K562 (cell line): ENCODE data around the gene PCBP3. TPM values are rescaled to one million over a fixed set of nuclear protein-coding genes. Genes with fewer than 3 reads are reported as not detected.

ENCODE experiments used
- ATF1 ChIP-seq, 2 experiments: fragments of 450-650 bp in 1 of 2; IDR thresholded peaks; 2 replicates each; pipeline ENCODE4 v1.6.1; 2016; ENCODE audit warnings: missing compliant biosample characterization in 1 of 2, missing genetic modification characterization in 1 of 2
- FOSL1 ChIP-seq: fragments of 200-800 bp; sonication (Bioruptor generic); conservative IDR thresholded peaks from 2 replicates; pipeline ENCODE4 v1.6.1; 2016; ENCODE audit warnings: missing genetic modification characterization, missing compliant biosample characterization
- HNRNPK ChIP-seq: fragments of 200-400 bp; formaldehyde crosslinking; IDR thresholded peaks from one replicate; pipeline ENCODE4 v1.6.1; 2018; ENCODE audit warnings: mild to moderate bottlenecking, low read depth, low read length; ENCODE audit not compliant: poor library complexity, severe bottlenecking
- NCOA1 ChIP-seq: fragments of 450-650 bp; IDR thresholded peaks from 2 replicates; pipeline ENCODE4 v1.6.1; 2016; ENCODE audit warnings: low read depth
- RUNX1 ChIP-seq: sonication (generic); IDR thresholded peaks from 2 replicates; pipeline ENCODE4 v1.6.1; 2016; ENCODE audit warnings: antibody characterized with exemption, low read depth
- SRSF3 ChIP-seq: fragments of 200-400 bp; formaldehyde crosslinking; IDR thresholded peaks from 2 replicates; pipeline ENCODE4 v1.6.1; 2016; ENCODE audit warnings: mild to moderate bottlenecking, low read length, moderate library complexity; ENCODE audit not compliant: insufficient read depth
- YBX1 ChIP-seq: fragments of 450-650 bp; IDR thresholded peaks from 2 replicates; pipeline ENCODE4 v1.7.1; 2016; ENCODE audit warnings: mild to moderate bottlenecking
- YY1 ChIP-seq, 3 experiments: IDR thresholded peaks; 2 replicates each; pipeline ENCODE4 v1.6.1; 2011; ENCODE audit warnings: low read length in 2 of 3, mild to moderate bottlenecking in 2 of 3, moderate library complexity in 2 of 3, borderline replicate concordance in 1 of 3, control low read depth in 1 of 3, low read depth in 1 of 3; ENCODE audit not compliant: insufficient read depth in 3 of 3, insufficient replicate concordance in 2 of 3, control insufficient read depth in 1 of 3, insufficient read length in 1 of 3; ENCODE audit errors: extremely low read depth in 1 of 3
- ZBTB26 ChIP-seq: fragments of 450-650 bp; formaldehyde crosslinking; IDR thresholded peaks from 2 replicates; pipeline ENCODE4 v1.4.0; 2022; ENCODE audit warnings: missing genetic modification characterization
- polyA plus RNA-seq, 8 experiments: library from polyadenylated mRNA; depleted of rRNA in 4 of 8; stranded (reverse) in 5 of 8; unstranded in 3 of 8; fragments of >200 nt; fragmentation: Nextera tagmentation in 2 of 8; fragmentation: Illumina TruSeq in 1 of 8; extraction: Ambion mirVana in 2 of 8; extraction: Trizol in 1 of 8; gene quantifications; 2 replicates each; pipeline versions ENCODE4 v1.2.1 to v1.2.3, GENCODE V29; 2011 to 2014; ENCODE audit warnings: inconsistent platforms in 1 of 8, missing spikeins in 1 of 8
- total RNA-seq, 7 experiments: library from RNA; depleted of rRNA in 6 of 7; stranded (reverse); fragments of >200 nt in 6 of 7; fragmentation: Illumina TruSeq in 2 of 7; extraction: Trizol in 2 of 7; gene quantifications; 2 replicates each; pipeline versions ENCODE4 v1.2.1 to v1.2.3, GENCODE V29; 2011 to 2021; ENCODE audit warnings: low replicate concordance in 1 of 7
- TF ChIP-seq, protein P1 (sequence below): fragments of 450-650 bp; IDR thresholded peaks from 2 replicates; pipeline ENCODE4 v1.6.1; 2014; ENCODE audit warnings: low read depth, mild to moderate bottlenecking, moderate library complexity, borderline replicate concordance

PCBP3 gene
- total and polyA plus RNA-seq, 9 of the 15 experiments (the other 6 are each of a cell fraction or from before 2014, with no cell fraction given): 0.18 TPM; not detected in 8

DNA sequence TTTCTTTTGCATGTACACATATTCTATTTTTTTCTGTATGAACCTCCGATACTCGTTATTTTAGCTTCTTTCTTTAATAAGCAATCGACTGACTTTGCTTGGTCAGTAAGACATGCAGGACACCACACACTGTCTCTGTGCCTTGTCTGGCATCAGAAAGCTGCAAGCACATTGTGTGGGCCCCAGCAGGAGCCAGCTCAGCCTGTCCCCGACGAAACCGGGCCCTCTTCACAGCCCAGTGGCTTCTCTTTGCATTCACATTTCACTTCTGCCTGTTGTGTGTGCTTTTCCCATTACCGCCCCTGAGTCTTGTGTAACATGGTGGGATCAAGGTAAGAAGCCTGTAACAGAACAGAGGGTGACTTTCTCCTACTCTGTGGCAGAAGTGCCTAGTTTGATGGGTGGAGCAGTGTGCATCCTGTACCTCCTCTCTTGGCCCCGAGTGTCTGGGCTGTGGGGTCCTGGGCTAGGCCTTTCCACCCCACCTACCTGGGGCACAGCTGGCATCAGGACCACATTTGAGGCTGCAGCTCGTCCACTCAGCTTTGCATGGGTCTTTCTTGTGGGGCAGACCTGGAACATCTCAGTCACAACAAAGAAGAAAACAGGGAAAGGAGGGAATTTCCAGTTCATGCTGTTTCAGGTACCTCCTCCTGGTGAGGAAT is 219.2 kb downstream of the PCBP3 start (continued):
- TF ChIP-seq ATF1 (CRISPR knock-in tag; IDR thresholded peaks at IDR 0.05) (no peak), ATF1 (tag; IDR thresholded peaks at IDR 0.05) (no peak), ZBTB26 (CRISPR knock-in tag) (no peak), YBX1 (no peak), RUNX1 (no peak), HNRNPK (no peak), NCOA1 (no peak), YY1 (IDR thresholded peaks at IDR 0.05; ENCODE audit: borderline replicate concordance in 1 of 3, control insufficient read depth in 1 of 3, extremely low read depth in 1 of 3, insufficient read depth in 3 of 3, insufficient read length in 1 of 3, insufficient replicate concordance in 2 of 3, low read depth in 1 of 3, low read length in 2 of 3) (no peak), SRSF3 (no peak), FOSL1 (tag) (no peak)
- TF ChIP-seq, protein P1, sequence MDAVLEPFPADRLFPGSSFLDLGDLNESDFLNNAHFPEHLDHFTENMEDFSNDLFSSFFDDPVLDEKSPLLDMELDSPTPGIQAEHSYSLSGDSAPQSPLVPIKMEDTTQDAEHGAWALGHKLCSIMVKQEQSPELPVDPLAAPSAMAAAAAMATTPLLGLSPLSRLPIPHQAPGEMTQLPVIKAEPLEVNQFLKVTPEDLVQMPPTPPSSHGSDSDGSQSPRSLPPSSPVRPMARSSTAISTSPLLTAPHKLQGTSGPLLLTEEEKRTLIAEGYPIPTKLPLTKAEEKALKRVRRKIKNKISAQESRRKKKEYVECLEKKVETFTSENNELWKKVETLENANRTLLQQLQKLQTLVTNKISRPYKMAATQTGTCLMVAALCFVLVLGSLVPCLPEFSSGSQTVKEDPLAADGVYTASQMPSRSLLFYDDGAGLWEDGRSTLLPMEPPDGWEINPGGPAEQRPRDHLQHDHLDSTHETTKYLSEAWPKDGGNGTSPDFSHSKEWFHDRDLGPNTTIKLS: no peak
- TF ChIP-seq, all 486 proteins: peak for 0
